ENCODE measurements around the gene PLD1.
A peak's percentile ranks its signal among the peaks of the same experiment; 100 is the strongest.

Gene PLD1

DNA sequence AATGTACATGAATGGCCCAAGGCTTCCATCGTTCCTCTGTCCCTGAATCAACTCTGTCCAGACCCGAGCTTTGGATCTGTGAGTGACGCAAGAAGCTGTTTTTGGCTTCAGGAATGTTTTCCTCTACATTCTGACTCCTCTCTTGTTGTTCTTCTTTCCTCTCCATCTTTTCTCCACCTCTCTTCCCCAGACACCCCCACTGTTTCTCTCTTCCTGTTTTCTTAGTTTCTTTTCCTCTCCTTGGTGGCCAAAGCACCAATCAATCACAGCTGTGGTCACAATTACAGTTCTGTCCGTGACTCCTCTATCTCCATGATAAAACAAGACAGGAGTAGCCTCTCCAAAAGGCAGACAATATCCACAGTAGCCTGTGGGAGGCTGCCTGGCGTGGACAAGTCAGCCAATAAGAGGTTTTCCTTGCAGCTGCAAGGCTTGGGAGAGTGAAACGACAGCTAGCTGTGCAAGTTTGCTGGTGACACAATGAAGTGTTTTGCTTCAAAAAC is 28.0 kb upstream of the PLD1 start:
- peak; percentile 86 for DNase-seq

DNA sequence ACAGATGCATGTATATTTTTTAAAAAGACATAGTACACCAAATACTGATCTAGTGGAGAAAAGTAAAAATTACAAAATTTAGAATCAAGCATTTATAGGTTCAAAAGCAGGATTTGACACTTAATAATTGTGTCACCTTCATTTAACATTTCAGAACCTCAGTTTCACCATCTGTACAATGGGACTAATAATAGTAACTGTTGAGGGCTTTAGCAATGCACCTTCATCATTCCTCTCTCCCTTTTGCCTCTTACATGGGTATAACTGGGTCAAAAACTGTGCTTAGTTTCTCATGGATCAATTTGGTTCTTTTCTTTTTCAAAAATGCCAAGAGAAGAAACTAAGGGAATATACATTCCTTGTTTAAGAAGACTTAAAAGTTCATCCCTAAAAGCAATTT is 27.4 kb upstream of the PLD1 start:
- no peak for DNase-seq

DNA sequence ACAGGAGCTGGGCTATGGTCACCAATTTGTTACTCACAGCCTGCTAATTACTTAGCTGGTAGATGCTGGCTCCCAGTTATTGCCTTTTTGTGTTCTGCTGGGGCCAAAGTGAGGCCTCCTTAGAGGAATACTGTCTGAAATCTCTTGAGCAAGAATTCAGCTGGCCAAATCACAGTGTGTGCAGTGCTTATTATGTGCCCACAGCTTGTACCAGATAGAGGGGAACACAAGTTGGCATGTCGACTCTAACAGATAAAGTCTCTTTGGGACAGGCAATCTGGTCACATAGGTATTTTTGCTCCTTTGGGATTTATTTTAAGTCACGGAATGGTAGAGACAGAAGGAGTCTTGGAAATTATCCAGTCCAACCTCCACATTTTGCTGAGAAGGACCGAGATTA is 26.6 kb upstream of the PLD1 start:
- no peak for DNase-seq

DNA sequence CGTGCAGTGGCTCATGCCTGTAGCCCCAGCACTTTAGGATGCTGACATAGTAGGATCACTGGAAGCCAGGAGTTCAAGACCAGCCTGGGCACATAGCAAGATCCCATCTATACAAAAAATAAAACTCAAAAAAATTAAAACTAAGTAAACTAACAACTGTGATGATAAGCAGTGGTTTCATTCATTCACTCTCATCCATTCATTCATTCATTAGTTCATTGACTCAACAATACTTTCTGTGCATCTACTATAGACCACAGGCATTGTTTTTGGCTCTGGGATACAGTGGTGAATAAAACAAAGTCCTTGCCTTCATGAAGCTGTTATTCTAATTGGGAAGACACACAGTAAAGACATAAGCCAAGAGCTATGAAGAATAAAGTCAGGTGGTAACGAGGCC is 25.3 kb upstream of the PLD1 start:
- no peak for DNase-seq

DNA sequence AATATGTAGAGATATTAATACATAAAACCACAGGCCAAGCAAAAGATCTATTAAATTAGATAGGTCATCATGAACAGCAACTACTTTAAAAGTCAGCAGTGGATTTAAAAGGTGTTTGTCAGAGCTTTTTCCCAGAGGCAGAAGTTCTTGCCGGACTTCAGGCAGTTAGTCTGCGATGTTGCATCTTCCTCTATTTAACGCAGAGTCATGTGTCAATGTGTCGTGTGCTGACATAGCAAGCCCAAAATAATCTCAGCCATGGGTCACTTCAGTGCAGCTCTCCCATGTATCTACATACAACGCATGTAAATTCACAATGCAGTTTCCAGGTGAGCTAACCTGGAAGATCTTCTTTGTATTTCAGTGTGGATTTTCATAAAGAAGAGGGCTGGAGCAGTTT is 24.8 kb upstream of the PLD1 start:
- DNase-seq, result peak; percentile 87

DNA sequence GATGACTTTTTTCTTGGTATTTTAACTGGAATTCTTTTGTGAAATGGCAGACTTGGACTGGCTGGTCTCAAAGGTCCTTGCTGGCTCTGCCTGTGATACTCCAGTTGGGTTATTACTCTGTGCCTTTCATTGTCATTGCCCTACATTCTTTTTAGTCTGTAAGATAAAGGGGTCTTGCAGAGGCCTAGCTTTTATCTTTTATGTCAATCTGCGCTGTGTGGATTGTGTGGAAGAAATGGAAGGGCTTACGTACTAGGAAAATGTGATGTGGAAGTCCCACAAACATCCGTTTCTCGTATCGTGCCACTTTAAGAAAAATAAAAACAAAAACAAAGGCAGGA is 24.1 kb upstream of the PLD1 start:
- DNase-seq, result no peak

DNA sequence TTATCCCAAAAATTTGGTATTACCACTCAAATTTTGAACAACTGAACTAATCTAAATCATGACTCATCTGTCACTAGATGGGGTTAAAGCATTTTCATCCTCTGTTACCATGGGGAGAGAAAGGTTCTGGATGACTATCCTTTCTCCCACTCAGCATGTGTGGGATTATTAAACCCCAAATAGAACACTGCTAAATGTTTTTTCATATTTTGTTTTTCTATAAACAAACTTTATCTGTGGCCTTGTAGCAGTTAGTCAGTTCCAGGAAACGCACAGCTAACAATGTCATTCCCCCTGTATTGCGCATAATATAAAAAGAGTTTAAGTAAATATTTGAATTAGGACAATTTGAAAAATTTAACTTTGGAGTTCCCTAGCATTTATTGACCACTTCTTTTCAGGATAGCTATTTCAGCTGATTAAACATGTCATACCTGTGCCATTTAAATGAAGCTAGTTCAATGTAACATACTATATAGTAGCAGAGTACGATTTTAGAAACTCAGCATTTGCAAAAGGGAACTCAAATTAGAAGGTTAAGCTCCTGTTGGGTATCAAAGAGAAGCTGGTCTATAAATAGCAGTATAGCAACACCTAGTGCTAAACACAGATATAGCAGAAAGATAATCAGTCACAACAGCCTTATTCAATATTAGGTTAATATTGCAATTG is 23.6 kb upstream of the PLD1 start:
- DNase-seq, result peak; percentile 71

DNA sequence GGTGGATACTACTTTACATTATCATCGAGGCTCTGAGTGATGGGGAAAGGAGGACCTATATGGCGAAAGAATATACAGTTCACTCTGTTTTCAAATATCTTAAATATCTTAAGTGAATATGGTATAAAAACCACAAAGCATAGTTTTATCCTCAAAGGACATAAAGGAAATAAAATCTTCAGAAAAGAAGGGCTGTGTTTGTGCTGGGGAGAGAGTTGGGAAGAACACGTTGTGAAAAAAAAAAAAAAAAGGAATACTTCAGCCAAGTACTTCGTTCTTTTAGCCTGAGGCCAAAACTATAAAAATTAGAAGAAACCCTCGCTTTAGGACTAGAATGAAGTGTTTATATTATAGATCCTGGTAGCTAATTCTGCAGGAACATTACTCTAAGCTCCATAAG is 22.7 kb upstream of the PLD1 start:
- DNase-seq, result no peak

DNA sequence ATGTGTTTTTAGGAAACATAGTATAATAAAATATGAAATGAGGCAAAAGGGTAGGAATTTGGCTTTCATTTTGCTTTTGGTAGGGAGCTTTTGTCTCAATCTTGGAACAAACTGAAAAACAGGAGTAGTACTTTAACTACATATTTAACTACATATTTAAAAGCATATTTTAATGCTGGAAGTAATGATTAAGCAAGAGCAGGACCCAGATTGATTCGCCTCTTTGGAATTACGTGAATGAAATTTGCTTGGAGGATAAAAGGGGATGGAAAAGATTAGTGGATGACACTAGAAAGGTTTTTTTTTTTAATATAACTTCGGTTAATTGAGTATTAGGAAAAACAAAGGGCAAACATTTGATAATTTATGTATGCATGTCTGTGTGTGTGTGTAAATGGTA is 21.7 kb upstream of the PLD1 start:
- no peak for DNase-seq

DNA sequence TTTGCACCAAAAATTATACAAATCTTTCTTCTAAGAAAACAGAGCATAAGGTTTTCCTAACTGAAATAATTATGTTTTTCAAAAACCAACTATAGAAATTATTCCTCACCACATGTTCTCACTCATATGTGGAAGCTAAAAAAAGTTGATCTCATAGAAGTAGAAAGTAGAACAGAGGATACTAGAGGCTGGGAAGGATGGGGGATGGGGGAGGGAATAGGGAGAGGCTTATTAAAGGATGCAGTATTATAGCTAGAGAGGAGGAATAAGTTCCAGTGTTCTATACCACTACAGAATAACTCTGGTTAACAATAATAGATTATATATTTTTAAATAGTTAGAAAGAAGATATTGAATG is 20.2 kb upstream of the PLD1 start:
- no peak for DNase-seq

DNA sequence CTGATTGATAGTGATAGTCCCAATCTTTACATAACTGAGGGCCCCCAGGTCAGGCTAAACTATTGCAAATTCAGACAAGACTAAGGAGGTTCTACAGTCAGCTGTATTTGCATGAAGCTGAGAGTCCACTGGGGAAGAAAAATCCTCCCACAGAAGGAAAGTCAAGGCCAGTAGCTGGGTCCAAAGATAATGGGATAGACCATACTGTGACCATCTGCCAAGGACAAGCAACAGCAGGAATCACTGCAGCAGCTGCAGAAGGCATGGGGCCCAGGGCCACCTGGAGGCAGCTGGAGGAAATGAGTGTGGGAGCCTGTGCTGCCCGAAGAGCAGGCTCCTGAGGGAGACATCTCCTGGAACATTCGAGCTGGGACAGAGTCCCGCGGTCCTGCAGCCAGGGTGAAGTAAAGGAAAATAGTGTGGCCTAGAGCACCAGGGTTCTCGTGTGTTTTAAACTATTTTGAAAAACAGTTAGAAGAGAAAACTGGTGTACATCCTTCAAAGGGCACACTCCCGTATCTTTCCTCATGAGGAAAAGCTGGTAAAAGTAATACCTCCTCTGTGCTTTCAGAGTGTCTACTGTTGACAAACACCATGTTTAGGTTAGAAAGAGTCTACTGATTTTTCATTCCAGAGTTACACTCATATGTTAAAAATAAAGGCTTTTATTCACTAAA is 19.7 kb upstream of the PLD1 start:
- DNase-seq, result peak; percentile 71

DNA sequence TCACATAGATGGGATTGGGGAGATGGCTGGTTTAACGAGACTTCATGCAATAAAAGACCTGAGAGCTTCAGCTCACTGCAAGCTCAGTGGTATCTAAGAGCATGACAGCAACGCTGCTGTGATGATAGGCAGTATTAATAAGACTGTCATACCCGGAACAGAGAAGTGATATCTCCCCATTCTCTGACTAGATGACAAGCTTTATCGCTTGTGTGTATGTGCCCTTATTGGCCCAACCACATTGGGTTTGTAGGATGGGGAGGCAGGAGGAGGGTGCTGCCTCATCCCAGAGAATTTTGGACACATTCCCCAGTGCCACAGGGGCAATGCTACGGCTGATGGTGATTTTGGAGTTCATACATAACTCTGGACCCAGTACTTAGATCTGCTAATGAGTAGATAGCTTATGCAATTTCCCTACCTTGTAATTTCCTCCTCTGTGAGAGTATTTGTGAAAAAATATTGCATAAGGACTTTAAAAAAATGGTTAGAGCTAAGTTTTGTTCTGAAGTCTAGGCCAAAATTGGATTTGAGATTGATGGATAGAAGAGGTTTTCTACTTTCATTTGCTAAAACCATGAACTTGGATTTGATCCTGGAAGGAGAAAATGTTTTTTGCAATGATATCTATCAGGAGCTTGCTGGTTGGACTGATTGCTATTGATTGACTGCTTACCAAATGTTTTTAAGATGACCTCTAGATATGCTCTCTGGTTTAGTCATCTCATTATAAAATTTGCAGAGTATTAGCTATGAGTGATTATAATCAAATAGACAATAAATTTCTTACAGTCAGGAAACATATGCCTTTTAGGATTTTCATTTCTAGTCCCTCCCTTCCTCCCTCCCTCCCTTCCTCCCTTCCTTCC is 18.9 kb upstream of the PLD1 start:
- DNase-seq, result peak; percentile 77

DNA sequence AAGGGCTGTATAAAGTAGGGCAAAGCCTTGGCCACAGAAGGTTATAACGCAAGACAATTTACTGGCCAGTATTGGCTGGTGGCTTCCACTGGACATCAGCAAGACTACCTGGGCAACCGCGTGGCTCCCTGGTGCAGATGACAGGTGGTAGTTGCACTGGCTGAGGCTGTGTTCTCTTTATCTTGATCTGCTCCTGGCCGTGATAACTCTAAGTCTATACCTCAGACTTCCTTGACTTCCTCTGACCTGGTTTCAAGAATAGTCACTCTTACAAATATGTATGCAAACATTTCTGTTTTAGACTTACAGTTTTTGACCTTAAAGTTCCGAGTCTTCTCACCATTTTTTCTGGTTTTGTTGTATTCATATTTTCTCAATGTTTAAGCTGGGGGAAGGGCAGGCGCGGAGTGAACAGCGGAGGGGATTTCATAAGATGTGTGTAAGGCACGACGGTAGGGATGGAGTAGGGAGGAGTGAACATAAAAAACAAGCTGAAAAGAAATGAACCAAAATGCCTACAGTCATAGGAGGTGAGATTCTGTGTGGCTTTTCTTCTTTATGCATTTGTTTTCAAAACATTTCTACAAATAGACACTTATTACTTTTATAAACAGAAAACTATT is 17.7 kb upstream of the PLD1 start:
- DNase-seq, result no peak

DNA sequence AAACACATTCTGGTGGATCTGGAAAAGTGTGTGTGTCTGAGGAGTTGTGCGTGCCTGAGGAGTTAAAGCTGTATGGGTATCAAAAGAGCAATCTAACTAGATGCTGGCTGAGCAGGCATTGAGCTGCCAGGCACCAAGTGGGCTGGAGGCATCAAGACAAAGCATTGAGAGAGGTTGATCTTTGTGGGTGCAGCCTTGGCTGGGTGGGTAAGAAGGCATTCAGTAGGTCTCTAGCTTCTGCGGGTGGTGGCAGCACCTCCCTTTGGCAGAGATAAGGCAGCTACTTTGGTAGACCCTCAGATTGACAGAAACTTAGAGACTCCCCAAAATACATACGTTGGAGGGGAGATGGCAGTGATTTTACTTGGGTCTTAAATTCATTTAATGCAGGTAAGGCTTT is 17.1 kb upstream of the PLD1 start:
- DNase-seq, result no peak

DNA sequence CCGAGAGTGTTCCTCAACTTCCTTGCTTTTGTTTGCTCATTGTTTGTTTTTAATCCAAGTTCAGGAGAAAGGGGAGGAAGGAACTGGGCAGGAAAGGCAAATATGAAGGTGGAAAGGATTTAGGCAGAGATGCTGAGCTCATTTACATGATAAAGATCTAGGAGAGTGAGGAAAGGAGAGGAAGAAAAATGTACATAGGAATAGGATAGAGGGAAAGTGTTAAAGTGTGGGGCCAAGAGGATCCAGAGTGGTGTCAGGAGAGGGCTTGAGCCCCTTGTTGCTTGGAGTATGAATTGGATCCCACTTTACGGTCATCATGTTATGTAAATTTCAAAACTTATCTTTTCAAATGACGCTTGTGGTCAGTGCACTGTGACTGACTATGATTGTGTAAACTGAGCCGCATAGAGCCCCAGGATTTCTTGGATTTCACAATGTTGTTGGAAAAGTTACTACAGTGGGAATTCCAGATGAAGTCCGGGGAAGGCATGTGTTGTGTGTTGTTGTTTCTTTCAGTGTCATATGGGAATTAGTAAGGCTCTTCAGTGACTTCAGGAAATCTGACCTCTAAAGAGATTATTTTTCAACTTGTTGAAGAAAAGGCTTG is 15.0 kb upstream of the PLD1 start:
- DNase-seq, result peak; percentile 97

DNA sequence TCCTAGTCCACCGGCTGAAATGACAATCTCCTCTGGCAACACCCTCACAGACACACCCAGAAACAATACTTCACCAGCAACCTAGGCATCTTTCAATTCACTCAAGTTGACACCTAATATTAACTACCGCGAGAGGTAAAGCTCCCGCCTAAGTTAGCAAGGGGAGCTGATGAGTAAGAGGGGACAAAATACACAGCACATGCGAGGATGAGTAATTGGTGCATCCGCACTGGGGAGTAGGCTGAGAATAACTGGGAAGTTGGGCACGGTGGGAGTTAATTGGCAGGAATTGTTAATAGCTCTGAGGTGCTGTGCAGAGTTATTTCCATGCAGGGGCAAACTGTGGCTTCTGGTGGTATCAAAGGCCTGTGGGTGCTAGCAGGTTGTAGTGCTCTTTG is 14.5 kb upstream of the PLD1 start:
- DNase-seq, result peak; percentile 77

DNA sequence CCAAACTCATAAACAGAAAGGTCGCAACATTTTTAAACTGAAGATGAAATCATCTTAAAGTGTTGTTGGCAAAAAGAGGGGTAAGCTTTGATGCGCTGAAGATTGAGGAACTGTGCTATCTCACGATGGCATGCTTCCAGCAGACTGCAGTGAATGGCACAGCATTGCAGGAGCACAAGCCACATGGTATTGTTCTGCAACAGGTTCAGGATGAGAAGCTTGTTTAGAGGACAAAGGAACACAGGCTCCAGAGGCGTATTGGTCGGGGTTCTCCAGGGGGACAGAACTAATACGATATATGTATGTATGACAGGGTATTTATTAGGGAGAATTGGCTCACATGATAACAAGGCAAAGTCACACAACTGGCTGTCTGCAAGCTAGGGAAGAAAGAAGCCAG is 13.8 kb upstream of the PLD1 start:
- peak; percentile 82 for DNase-seq

DNA sequence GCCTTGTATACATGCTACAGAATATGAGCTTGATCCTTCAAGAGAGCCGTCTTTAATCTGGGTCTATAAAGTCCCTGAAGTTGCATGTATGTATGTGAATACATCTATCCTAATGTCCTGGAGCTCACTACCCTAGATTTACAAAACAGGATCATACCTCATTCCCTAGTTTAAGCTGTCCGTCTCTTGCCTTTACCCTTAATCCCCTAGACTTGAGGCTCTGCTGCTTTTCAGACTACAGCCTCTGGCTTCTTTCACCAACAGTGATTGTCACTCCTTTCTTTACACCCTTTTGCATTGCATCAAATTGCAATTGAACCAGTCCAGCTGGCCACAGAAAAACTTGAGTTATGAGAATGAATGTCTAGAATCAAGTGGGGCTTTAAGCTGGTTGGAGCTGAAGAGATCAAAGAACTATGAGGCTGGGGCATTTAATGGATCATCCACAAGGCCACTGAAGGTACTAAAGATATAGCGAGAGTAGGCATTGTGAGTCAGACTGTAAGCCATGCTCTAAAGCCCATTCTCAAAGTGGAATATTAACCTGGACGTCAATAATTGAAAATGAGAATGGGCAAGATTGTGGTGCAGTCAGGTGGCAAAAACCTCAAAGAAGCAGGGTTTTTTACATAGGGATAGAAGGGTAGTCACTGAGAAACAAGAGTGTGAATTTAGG is 12.3 kb upstream of the PLD1 start:
- DNase-seq, result no peak

DNA sequence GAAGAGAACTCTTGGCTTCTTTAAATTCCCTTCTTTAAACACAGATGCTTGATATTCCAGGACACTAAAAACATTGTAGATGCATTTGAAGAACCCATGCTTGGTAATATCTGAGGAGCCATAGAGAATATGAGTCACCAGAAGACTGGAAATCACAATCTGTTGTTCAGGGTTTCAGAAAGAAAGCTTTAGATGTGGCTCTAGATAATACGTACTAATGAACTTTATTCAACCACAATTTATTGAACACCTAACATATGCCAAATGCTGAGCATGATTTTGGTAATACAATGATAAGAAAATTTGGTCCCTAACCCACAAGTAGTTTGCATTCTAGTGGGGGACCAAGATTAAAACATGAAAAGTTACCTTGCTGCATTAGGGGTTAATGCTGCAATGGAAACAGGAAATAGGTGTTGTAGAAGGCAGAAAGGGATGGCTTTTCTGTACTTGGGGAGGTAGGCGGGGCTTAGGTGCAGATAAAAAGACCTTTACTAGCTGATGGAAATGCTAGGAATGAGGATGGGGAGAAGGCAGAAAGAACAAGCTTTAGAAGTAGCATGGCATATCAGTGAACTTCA is 11.6 kb upstream of the PLD1 start:
- DNase-seq, result no peak

DNA sequence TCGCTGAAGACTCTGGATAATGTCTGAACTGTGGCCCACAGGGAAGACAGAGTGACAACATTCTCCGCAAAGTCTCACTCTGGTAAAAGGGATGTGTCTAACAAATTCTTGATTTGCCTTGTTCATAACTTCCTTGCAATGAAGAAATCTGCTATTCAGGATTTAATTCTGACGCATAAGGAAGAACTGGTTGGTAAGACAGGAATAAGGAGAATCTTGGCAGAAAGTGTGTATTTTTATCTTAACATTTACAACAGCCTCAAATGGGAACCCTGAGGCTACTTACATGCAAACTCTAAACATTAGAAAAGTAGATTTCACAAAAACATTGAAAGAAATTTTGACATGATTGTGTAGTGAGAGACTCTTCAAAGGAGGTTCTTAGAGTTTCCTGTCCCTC is 10.8 kb upstream of the PLD1 start:
- no peak for DNase-seq

DNA sequence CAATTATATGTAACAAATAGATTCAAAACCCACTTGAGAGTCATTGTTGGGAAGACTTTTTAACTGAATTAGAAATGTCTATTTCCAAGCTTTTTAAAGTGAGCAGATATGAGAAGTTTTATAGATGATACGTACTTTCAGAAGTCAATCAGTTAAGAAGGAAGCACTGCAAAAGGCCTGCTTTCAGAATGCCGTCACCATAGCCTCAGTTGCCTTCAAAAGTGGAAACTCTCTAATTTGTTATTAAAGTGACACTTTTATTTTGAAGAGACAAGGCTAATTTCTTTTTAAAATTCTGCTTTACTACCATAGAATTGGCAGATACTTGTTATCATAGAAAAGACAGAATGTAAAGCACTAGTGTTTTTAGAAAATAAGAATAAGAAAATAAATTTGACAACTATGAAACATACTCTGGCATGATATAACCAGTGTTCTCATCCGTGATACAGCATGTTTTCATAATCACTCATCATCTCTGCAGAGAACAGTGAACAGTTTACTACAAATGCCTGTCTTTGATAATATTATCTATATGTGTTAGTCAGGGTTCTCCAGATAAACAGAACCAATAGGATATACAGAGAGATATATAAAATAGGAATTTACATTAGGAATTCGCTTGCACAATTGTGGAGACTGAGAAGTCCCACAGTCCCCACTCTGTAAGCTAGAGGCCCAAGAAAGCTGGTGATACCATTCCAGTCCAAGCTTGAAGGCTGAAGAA is 7.0 kb upstream of the PLD1 start:
- DNase-seq, result peak; percentile 27

All from inflammatory macrophage treated with lipopolysaccharide for 4 hours (primary cell).